HG03045 (cell line): ENCODE measurements around the gene GPR55.

Experiments used
- ATAC-seq: cut with Tn5 transposase; IDR thresholded peaks from one replicate; pipeline ENCODE4 v1.9.1; 2021; ENCODE audit warnings: mild to moderate bottlenecking, moderate library complexity; ENCODE audit not compliant: unreplicated experiment

The GPR55 gene

DNA sequence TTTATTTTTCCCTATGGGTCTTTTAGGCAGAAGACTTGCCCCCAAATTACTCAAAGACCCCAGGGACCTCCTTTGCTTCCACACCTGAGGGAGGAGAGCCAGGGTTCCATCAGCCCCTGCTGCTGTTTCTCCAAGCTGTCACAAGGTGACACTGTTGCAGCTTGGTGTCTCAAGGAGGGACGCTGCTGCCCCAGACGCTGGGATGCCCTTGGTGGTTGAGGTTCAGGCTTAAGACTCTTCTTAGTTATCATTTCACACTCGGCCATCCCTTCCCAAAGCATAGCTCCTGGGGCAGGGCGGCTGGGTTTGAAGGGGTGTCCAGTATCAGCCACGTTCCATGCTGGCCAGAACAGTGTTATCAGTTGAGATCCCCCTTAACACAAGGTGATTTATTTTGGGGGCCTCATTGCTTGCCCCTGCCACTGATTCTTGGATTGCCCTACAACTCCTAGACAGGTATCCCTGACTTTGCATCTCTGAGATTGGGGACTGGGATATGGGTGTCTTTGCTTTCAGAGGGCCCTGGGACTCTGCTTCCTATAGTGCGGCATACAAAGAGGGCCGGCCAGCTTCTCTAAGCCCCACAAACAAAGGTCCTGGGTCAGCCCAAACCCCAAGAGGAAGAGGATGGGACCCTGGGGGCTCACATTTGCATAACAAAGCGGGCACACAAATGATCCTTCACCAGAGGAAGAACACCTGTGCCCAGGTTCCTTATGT is 22.7 kb downstream of the GPR55 start:
- ATAC-seq: no peak

GRCh38 chr2:230901006-230901405 is 24.0 kb downstream of the GPR55 start:
- ATAC-seq: no peak

DNA sequence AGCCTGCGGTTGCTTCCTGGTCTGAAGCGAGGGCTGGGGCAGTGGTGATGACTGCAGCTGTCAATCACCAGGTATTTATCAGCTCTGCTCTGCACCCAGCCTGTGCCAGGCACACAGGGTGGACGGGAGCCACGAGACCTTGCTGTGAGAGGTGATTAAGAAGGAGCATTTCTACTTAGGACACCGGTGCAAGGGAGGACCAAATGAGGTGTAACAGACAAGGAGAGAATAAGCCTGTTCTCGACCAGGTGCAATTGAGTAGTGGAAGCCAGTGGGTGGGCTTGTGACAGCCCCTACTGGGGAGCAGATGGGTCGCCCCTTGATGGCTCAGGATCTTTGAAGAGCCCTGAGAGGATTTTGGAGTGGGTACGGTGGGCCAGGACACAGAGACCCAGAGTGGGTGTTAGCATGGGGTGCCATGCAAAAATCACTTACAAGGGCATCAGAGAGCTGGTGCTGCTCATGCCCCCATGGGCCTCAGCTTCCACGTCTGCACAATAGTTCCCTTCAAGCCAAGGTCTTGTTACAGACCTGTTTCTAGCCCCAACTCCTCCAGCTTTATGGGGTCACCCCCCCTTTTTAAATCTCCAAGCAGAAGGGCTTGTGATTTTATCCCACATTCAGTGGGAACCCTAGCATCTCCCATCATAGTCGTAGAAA is 24.6 kb downstream of the GPR55 start:
- ATAC-seq: no peak

DNA sequence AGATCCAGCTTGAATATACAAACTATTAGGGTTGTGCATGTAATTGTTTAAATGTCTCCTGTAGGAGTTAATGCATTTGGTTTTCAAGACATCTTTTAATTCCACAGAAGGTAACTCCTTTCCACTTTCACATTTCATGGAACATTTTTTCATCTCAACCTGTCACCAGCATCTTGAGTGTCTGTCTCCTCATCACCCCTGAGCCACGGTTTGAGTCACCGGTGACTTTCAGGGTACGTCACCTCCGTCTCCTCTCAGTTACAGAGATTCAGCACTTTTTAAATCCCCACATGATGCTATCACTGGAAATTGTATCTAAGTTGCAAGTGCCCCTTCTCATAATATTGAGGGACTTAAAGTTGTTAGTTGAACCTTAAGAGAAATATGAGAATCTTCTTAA is 25.3 kb downstream of the GPR55 start:
- ATAC-seq: no peak

GRCh38 chr2:230899287-230899686 is 25.8 kb downstream of the GPR55 start:
- no peak for ATAC-seq

- ATAC-seq: no peak
These were observed 26.3 kb downstream of the GPR55 start for GRCh38 chr2:230898713-230899091.

DNA sequence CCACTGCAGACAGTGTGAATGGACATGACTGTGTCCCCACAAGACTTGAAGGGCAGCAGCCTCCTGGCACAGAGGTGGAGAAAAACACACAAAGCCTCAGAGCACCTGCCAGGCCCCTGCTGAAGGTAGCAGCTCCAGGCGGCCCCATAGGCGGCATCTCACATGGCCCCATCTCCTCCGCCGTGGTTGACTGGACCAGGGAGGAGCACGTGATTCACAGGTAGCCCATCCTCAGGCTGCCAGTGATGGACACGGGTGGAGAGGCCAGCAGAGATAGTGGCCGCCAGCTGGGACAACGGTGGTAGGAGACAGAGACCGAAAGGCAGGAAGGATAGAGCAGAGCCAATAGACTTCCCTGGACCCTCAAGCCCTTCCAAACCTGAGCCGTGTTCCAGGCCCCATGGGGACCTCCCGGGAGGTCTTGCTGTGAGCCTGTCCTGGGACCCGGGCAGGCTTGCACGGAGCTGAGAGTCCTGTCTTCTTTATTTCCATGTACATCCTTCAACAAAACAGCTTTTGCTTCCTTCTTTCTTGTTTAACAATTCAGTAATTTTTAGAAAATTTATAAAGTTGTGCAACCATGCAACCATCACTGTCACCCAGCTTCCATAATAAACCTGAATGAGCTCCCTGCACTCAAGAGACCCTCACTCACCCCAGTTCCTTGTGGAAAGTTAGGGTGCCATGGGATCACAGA is 26.9 kb downstream of the GPR55 start:
- ATAC-seq: no peak

DNA sequence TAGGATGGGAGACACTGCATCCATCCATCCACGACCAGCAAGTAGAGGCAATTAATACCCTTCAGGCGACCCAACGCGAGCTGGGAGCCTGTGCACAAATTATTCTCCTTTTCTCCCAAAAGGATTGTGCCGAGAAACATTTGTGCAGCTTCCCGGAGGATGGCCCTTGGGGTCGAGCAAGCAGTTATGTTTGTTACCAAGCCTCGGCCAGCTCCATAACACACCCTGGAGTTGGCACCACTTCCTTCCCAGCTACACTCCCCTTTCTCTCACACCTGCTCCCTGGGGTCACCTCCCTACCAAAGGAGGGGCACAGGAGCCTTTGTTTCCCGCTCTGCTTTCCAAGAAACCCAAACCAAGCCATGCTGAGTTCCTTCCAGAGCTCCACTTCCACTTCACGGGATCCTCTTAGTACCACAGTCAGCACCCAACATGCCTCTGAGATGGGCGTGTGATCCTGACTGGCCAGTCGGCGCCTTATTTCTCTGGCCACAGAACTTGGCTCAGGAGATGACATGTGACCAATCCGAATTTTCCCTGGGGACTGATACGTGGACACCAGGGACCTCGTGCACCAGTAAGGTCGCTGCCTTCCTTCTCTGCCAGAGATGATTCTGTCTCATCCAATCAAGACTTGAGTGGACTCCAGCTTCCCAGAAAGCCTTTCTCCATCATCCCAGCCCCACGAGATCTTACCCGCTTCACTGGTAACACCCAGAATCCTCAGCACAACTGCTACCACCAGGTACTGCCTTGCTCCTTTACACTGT is 28.5 kb downstream of the GPR55 start:
- ATAC-seq: no peak

DNA sequence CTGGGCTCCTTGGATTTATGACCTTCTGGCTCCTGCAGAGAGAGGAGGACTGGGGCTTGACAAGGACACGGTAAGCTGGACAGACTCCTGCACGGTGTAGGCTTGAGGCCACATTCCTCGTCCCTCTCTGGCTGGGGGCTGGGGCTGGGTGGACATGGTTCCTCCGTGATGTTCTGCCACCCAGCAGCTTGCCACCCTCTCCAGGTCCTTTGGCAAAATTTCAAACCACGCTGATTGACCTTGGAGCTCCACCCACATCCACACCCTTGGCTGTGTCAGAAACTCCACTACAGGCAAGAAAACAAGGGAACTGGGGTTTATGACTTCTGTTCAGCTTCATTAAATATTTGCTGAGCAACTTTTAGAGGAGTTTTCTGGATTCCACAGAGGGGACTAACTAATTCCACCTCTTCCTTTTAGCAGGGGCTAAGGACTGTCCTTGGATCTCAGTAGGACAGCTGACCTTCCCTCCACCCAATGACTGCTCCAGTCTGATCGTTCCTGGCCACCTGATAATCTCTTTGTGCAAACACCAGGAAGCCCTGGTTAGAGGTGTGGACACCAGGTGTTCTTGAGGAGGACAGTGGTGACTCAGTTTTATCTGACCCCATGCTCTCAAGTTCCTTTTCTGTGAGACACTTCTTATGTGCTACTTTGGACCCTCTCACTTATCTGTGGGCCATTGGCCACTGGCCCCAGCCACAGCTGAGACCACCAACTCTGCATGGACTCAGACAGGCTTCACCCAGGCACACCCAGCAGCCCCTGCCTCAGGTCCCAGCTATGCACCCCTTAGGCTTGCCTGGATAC is 29.3 kb downstream of the GPR55 start:
- no peak for ATAC-seq

- ATAC-seq: no peak
These were observed 30.9 kb downstream of the GPR55 start for GRCh38 chr2:230893841-230894781.

DNA sequence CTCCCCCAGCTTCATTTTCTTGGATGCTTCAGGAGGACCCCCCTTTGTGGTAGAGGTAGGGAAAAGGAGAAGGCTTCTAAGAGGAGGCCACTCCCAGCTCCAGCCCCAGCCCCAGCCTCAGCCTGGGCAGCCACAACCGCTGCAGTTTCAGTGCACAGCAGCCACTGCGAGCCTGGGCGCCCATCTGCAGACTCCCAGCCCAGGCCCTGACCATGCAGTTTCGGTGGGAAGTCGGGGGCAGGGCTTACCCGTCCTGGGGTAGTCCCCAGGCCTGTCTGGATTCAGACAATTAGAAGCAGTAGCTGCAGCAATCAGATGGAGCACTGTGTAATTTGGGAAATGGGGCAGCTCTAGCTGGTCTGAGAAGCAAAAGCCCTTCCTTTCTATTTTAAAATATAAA is 31.7 kb downstream of the GPR55 start:
- peak; percentile 69 for ATAC-seq

DNA sequence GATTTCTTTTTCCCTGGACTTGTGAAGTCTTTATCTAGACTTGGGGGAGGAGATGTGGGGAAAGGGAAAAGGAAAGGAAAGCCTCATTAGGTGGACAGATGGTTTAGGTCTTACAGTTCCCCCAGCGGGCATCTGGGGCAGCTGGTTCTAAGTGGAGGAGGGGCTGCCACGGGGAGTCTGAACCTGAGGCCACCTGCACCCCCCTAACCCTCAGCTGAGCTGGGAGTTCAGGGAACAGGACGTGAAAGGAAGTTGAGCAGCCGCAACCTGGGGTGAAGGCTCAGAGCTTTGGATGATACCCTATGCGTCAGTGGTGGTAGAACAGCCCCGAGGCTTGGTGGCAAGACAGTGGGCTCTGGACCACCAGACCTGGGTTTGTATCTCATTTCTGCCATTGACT is 33.5 kb downstream of the GPR55 start:
- ATAC-seq: no peak

DNA sequence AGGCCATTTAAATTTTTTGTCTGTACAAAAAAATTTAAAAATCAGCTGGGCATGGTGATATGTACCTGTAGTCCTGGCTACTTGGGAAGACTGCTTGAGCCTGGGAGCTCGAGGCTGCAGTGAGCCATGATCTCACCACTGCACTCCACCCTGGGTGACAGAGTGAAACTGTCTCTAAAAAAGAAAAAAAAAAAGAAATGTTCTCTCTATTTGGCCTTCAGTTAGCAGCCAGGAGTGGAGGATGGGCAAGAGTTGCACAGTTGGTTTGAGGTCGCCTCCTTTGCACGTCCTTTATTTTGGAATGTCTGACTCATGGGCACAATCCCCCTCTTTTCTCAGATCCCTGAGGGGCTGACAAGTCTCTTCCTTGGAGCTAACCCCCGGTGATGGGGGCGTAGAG is 34.0 kb downstream of the GPR55 start:
- no peak for ATAC-seq

DNA sequence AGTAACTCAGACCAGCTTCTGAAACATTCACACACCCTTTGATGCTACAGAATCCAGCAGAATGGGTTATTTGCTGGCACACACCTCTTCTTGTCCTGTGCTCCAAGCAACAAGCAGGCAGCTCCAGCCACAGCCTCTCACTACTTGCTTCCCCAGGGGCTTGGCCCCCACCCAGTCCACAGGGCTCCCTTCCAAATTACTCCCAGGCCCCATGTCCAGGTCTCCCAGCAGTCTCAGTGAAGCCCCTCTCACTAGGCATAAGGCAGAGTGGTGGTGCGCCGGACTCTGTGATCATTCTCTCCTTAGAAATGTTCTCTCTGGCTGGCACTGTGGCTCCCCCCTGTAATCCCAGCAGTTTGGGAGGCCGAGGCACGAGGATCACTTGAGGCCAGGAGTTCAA is 34.4 kb downstream of the GPR55 start:
- ATAC-seq: no peak

- ATAC-seq: no peak
These were observed 35.0 kb downstream of the GPR55 start for GRCh38 chr2:230889911-230890601.

GRCh38 chr2:230888824-230889400 is 36.1 kb downstream of the GPR55 start:
- no peak for ATAC-seq

DNA sequence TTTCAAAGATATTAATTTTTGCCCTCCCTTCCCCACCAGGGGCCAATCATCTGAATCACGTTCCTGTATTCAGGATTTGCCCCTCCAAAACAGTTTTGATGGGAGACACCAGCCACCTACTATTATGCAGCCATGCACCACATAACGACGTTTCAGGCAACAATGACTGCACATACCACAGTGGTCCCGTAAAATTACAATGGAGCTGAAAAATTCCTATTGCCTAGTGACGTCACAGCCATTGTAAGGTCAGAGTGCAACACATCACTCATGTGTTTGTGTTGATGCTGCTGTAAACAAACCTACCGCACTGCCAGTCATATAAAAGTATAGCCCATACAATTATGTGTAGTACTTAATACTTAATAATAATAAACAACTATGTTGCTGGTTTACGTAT is 37.7 kb downstream of the GPR55 start:
- no peak for ATAC-seq

- no peak for ATAC-seq
These were observed 38.4 kb downstream of the GPR55 start for GRCh38 chr2:230886671-230887071.

DNA sequence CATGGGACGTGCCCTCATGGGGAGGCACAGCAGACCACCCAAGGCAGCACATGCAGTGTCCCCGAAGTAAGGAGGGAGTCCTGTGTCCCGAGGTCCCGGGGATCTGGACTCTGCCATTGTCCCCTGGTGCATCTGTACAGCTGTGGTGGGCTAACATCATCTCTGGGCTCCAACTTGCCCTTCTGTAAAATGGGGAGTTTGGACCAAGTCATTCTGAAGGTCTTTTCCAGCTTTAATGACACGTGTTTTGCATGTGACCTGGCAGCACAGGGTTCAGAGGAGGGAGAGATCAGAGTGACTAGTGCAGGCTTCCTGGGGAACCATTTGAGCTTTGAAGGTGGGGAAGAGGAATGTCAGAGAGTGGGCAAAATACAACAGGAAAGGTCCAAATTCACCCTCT is 38.8 kb downstream of the GPR55 start:
- ATAC-seq: no peak
